PC-9 (cell line): ENCODE data around the gene ST8SIA4. TPM values are rescaled to one million over a fixed set of nuclear protein-coding genes. Genes with fewer than 3 reads are reported as not detected.
"Not testable (repeated sequence)": the region's sequence is repeated elsewhere in the genome, so short reads cannot be mapped to it uniquely, and the experiment has no call there.

Source experiments
- BruUV-seq: library from RNA; stranded (reverse); fragments of 400-500 nt; replicated peaks from 2 replicates; lab custom pipeline; 2021; lab: Mats Ljungman, UMichigan
- CTCF ChIA-PET: fragments of 300-600 bp; sonication (Branson Sonifier 250); formaldehyde crosslinking; loops from one replicate; lab custom pipeline; 2022; ENCODE audit warnings: antibody characterized with exemption; lab: Charles Lee
- POLR2A ChIA-PET: fragments of 300-600 bp; sonication (Branson Sonifier 250); formaldehyde crosslinking; loops from one replicate; lab custom pipeline; 2022; ENCODE audit warnings: antibody characterized with exemption; ENCODE audit not compliant: unreplicated experiment; lab: Charles Lee
- DNase-seq, 2 experiments: peaks; one replicate each; pipeline versions ENCODE4 v3.0.0 to v3.0.0-alpha.2; 2015 to 2022; ENCODE audit warnings: mixed read lengths in 1 of 2
- H2AFZ ChIP-seq: fragments of 200-600 bp; sonication (generic); 2 replicates; pipeline ENCODE4 v1.8.1; 2017; ENCODE audit warnings: antibody characterized with exemption
- H3F3A ChIP-seq: fragments of 200-600 bp; sonication (generic); 2 replicates; pipeline ENCODE4 v1.8.1; 2017; ENCODE audit warnings: antibody characterized with exemption, mild to moderate bottlenecking, low read depth; ENCODE audit not compliant: insufficient read depth
- H3K27ac ChIP-seq: fragments of 200-600 bp; sonication (generic); 2 replicates; pipeline ENCODE4 v1.6.1; 2016; ENCODE audit warnings: mixed run types
- H3K27me3 ChIP-seq: fragments of 200-600 bp; sonication (generic); 2 replicates; pipeline ENCODE4 v1.6.1; 2016; ENCODE audit warnings: low read depth, mixed run types; ENCODE audit not compliant: insufficient read depth
- H3K36me3 ChIP-seq: fragments of 200-600 bp; sonication (generic); 2 replicates; pipeline ENCODE4 v1.6.1; 2016; ENCODE audit warnings: low read depth, mixed run types
- H3K4me1 ChIP-seq: fragments of 200-600 bp; sonication (generic); replicated peaks from 2 replicates; pipeline ENCODE4 v1.6.1; 2016; ENCODE audit warnings: mixed run types; ENCODE audit not compliant: insufficient read depth
- H3K4me2 ChIP-seq: fragments of 200-600 bp; sonication (generic); 2 replicates; pipeline ENCODE4 v1.6.1; 2017; ENCODE audit warnings: mixed run types
- H3K4me3 ChIP-seq: fragments of 200-600 bp; sonication (generic); 2 replicates; pipeline ENCODE4 v1.6.1; 2016; ENCODE audit warnings: mixed run types
- H3K79me2 ChIP-seq: fragments of 200-600 bp; sonication (generic); 2 replicates; pipeline ENCODE4 v1.6.1; 2017; ENCODE audit warnings: low read depth, mixed run types
- H3K9me2 ChIP-seq: fragments of 200-600 bp; sonication (generic); 2 replicates; pipeline ENCODE4 v1.8.1; 2017; ENCODE audit warnings: mild to moderate bottlenecking; ENCODE audit not compliant: insufficient read depth
- H3K9me3 ChIP-seq: fragments of 200-600 bp; sonication (generic); 2 replicates; pipeline ENCODE4 v1.8.1; 2016; ENCODE audit warnings: low read depth; ENCODE audit not compliant: insufficient read depth
- H4K20me1 ChIP-seq: fragments of 200-600 bp; sonication (generic); 2 replicates; pipeline ENCODE4 v1.8.1; 2017; ENCODE audit not compliant: insufficient read depth
- CTCF ChIP-seq: fragments of 200-600 bp; sonication (generic); conservative IDR thresholded peaks from 2 replicates; pipeline ENCODE4 v1.6.1; 2017; ENCODE audit warnings: mixed run types, antibody characterized with exemption, mild to moderate bottlenecking, moderate library complexity
- EZH2 ChIP-seq: fragments of 200-600 bp; sonication (generic); IDR thresholded peaks from 2 replicates; pipeline ENCODE4 v1.8.0; 2017; ENCODE audit warnings: antibody characterized with exemption, low read depth
- intact Hi-C: fragments of 100-400 bp; cut with micrococcal nuclease; formaldehyde crosslinking; loops from one replicate; pipeline ENCODE4 v1.10.0; 2022; ENCODE audit not compliant: unreplicated experiment
- total RNA-seq: library from RNA; stranded (reverse); gene quantifications from 2 replicates; pipeline ENCODE4 v1.2.3, GENCODE V29; 2021

Gene ST8SIA4
- total RNA-seq, 1 experiment from 2014 or later: 2.4 TPM

GRCh38 chr5:100788417-100788816 is 114.7 kb downstream of the ST8SIA4 start:
- no peak for DNase-seq
- POLR2A ChIA-PET: no interaction called here
- H2AFZ ChIP-seq: no peak overlapping the region
- BruUV-seq: no TSS peak
- H3K4me3 ChIP-seq: no peak overlapping the region
- no peaks in the 10 kb centered on the region for H3K79me2 ChIP-seq
- no peaks in the 10 kb centered on the region for H4K20me1 ChIP-seq
- intact Hi-C loops: no loop called here
- H3K36me3 ChIP-seq: no peaks in the 10 kb centered on the region
- no peaks in the 10 kb centered on the region for H3F3A ChIP-seq
- H3K9me3 ChIP-seq: no peaks in the 10 kb centered on the region
- H3K9me2 ChIP-seq: no peaks in the 10 kb centered on the region
- TF ChIP-seq EZH2 (no peak), CTCF (no peak)
- no peaks in the 10 kb centered on the region for H3K27me3 ChIP-seq
- CTCF ChIA-PET: no interaction called here
- H3K4me1 ChIP-seq: no peaks in the 10 kb centered on the region
- H3K27ac ChIP-seq: no peak overlapping the region
- H3K4me2 ChIP-seq: no peak overlapping the region

- no peak overlapping the region for H3K4me2 ChIP-seq
- no peaks in the 10 kb centered on the region for H3K36me3 ChIP-seq
- H2AFZ ChIP-seq: no peak overlapping the region
- TF ChIP-seq EZH2 (no peak), CTCF (no peak)
- CTCF ChIA-PET: no interaction called here
- H3K4me1 ChIP-seq: no peaks in the 10 kb centered on the region
- intact Hi-C loops: no loop called here
- H3K27me3 ChIP-seq: no peaks in the 10 kb centered on the region
- H4K20me1 ChIP-seq: no peaks in the 10 kb centered on the region
- H3K79me2 ChIP-seq: no peaks in the 10 kb centered on the region
- H3K4me3 ChIP-seq: no peak overlapping the region
- no peak for DNase-seq
- BruUV-seq: no TSS peak
- no peaks in the 10 kb centered on the region for H3K9me2 ChIP-seq
- no peaks in the 10 kb centered on the region for H3F3A ChIP-seq
- no peak overlapping the region for H3K27ac ChIP-seq
- no peaks in the 10 kb centered on the region for H3K9me3 ChIP-seq
- POLR2A ChIA-PET: no interaction called here
These were observed 115.4 kb downstream of the ST8SIA4 start for GRCh38 chr5:100787648-100788047.

- H2AFZ ChIP-seq, CTCF ChIA-PET, H3K4me3 ChIP-seq, H3K27me3 ChIP-seq, H3K4me2 ChIP-seq, H4K20me1 ChIP-seq, POLR2A ChIA-PET, H3K9me2 ChIP-seq, DNase-seq, H3F3A ChIP-seq, H3K27ac ChIP-seq, H3K9me3 ChIP-seq, H3K36me3 ChIP-seq, H3K79me2 ChIP-seq, H3K4me1 ChIP-seq, BruUV-seq, intact Hi-C loops: not testable (repeated sequence)
These were observed 117.5 kb downstream of the ST8SIA4 start for GRCh38 chr5:100785536-100785935.

GRCh38 chr5:100780376-100780870 is 122.7 kb downstream of the ST8SIA4 start:
- Histone ChIP-seq H3K79me2 (no peaks in the 10 kb centered on the region), H3K9me3 (no peaks in the 10 kb centered on the region; the same call in 1 of the 2 replicates), H3K4me3 (no peak overlapping the region), H4K20me1 (no peaks in the 10 kb centered on the region), H3K36me3 (no peaks in the 10 kb centered on the region), H2AFZ (no peak overlapping the region), H3K27me3 (no peaks in the 10 kb centered on the region), H3K4me2 (no peak overlapping the region), H3K27ac (no peak overlapping the region), H3K4me1 (peaks cover 10% of the 10 kb centered on the region), H3F3A (no peaks in the 10 kb centered on the region), H3K9me2 (no peaks in the 10 kb centered on the region)
- ChIA-PET CTCF (no interaction called here), POLR2A (no interaction called here)
- no TSS peak for BruUV-seq
- TF ChIP-seq EZH2 (no peak), CTCF (no peak)
- DNase-seq: no peak
- intact Hi-C loops: no loop called here
